ENCODE measurements around the gene SNX1. TPM values are rescaled to one million over a fixed set of nuclear protein-coding genes. Genes with fewer than 3 reads are reported as not detected.
A peak's percentile ranks its signal among the peaks of the same experiment; 100 is the strongest.

SNX1 gene
- total RNA-seq, 3 donors from 2014 or later (not counting 1 experiment from before 2014, with no cell fraction given), result 110 to 141 (median 111) TPM

DNA sequence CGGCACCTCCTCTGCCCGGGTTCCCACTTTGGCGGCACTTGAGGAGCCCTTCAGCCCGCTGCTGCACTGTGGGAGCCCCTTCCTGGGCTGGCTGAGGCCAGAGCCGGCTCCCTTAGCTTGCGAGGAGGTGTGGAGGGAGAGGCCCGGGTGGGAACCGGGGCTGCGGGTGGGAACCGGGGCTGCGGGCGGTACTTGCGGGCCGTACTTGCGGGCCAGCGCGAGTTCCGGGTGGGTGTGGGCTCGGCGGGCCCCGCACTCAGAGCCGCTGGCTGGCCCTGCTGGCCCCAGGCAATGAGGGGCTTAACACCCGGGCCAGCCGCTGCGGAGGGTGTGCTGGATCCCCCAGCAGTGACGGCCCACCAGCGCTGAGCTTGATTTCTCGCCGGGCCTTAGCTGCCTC lies 35.1 kb upstream of the SNX1 start:
- no peak for DNase-seq
- Mint-ChIP-seq H3K36me3 (no peaks in the 10 kb centered on the region), H3K9me3 (no peaks in the 10 kb centered on the region), H3K27ac (no peak overlapping the region), H3K4me3 (no peak overlapping the region), H3K4me1 (no peaks in the 10 kb centered on the region), H3K27me3 (ENCODE audit: low read depth in 2 of 2) (peaks cover 0 to 3% of the 10 kb centered on the region in 2 donors)
- no peak overlapping the region for H3K4me3 ChIP-seq (ENCODE audit: low read length)
- H3K27ac ChIP-seq (ENCODE audit: low read length), result no peak overlapping the region
- H3K9me3 ChIP-seq (ENCODE audit: control insufficient read depth, insufficient read depth, low read length), result no peaks in the 10 kb centered on the region
- no peaks in the 10 kb centered on the region for H3K36me3 ChIP-seq (ENCODE audit: control insufficient read depth, insufficient read depth, low read length)
- 93% methylated on average over 29 of the region's 29 CpGs for WGBS (ENCODE audit: insufficient coverage)
- ATAC-seq, result no peak
- TF ChIP-seq, protein P1, sequence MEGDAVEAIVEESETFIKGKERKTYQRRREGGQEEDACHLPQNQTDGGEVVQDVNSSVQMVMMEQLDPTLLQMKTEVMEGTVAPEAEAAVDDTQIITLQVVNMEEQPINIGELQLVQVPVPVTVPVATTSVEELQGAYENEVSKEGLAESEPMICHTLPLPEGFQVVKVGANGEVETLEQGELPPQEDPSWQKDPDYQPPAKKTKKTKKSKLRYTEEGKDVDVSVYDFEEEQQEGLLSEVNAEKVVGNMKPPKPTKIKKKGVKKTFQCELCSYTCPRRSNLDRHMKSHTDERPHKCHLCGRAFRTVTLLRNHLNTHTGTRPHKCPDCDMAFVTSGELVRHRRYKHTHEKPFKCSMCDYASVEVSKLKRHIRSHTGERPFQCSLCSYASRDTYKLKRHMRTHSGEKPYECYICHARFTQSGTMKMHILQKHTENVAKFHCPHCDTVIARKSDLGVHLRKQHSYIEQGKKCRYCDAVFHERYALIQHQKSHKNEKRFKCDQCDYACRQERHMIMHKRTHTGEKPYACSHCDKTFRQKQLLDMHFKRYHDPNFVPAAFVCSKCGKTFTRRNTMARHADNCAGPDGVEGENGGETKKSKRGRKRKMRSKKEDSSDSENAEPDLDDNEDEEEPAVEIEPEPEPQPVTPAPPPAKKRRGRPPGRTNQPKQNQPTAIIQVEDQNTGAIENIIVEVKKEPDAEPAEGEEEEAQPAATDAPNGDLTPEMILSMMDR (IDR thresholded peaks at IDR 0.05), result no peak
- intact Hi-C loops (cut with micrococcal nuclease), result no loop called here
- H3K4me1 ChIP-seq (ENCODE audit: control insufficient read depth, insufficient read depth, low read length), result no peaks in the 10 kb centered on the region
- H3K27me3 ChIP-seq (ENCODE audit: control insufficient read depth, insufficient read depth, low read length), result no peaks in the 10 kb centered on the region

DNA sequence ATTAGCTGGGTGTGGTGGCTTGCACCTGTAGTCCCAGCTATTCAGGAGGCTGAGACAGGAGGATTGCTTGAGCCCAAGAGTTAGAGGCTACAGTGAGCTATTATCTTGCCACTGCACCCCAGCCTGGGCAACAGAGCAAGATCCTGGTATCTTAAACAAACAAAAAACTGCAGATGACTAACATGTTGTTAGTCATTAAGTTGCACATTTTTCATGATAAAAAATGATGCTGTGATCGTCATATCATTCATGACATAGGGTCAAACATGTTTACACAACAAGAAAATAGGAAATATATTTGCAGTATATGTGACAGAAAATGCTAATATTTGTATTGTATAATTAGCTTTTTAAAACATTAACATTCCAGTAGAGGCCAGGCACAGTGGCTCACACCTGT lies 29.3 kb upstream of the SNX1 start:
- DNase-seq, result no peak
- Histone ChIP-seq H3K27me3 (ENCODE audit: control insufficient read depth, insufficient read depth, low read length) (no peaks in the 10 kb centered on the region), H3K9me3 (ENCODE audit: control insufficient read depth, insufficient read depth, low read length) (no peaks in the 10 kb centered on the region), H3K4me1 (ENCODE audit: control insufficient read depth, insufficient read depth, low read length) (peaks cover 5% of the 10 kb centered on the region), H3K4me3 (ENCODE audit: low read length) (no peak overlapping the region), H3K27ac (ENCODE audit: low read length) (no peak overlapping the region), H3K36me3 (ENCODE audit: control insufficient read depth, insufficient read depth, low read length) (peaks cover 1% of the 10 kb centered on the region)
- ATAC-seq, result no peak
- H3K4me3 Mint-ChIP-seq, result no peak overlapping the region
- H3K27ac Mint-ChIP-seq, result no peak overlapping the region
- no peaks in the 10 kb centered on the region for H3K36me3 Mint-ChIP-seq
- TF ChIP-seq, protein P1 (IDR thresholded peaks at IDR 0.05), result no peak
- intact Hi-C loops (cut with micrococcal nuclease), result no loop called here
- no peaks in the 10 kb centered on the region for H3K27me3 Mint-ChIP-seq (ENCODE audit: low read depth in 2 of 2)
- peaks cover 0 to 10% of the 10 kb centered on the region in 2 donors for H3K4me1 Mint-ChIP-seq
- 100% methylated on average over 1 of the region's 1 CpG for WGBS (ENCODE audit: insufficient coverage)
- H3K9me3 Mint-ChIP-seq, result no peaks in the 10 kb centered on the region

DNA sequence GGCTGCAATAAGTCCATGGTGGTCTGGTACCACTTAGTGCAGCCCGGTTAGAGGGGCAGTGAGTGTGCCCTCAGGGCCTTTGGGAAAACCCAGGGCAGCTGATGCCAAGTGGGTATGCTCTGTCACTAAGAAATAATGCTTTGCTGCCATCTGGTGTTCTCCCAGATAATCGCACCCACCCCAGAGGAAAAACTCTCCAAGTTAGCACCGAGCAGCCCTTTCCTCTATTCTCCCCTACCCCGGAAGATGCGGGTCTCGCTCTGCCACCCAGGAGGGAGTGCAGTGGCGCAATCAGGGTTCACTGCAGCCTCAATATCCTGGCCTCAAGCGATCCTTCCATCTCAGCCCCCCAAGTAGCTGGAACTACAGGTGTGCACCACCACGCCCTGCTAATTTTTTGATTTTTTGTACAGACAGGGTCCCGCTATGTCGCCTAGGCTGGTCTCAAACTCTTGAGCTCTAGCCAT lies 28.2 kb upstream of the SNX1 start:
- DNase-seq, result peak; percentile 60 to 85
- Mint-ChIP-seq H3K27me3 (ENCODE audit: low read depth in 2 of 2) (no peaks in the 10 kb centered on the region), H3K4me1 (peaks cover 0 to 10% of the 10 kb centered on the region in 2 donors), H3K36me3 (no peaks in the 10 kb centered on the region), H3K4me3 (no peak overlapping the region), H3K27ac (no peak overlapping the region), H3K9me3 (no peaks in the 10 kb centered on the region)
- Histone ChIP-seq H3K36me3 (ENCODE audit: control insufficient read depth, insufficient read depth, low read length) (peaks cover 10% of the 10 kb centered on the region), H3K4me1 (ENCODE audit: control insufficient read depth, insufficient read depth, low read length) (peaks cover 5% of the 10 kb centered on the region), H3K9me3 (ENCODE audit: control insufficient read depth, insufficient read depth, low read length) (no peaks in the 10 kb centered on the region), H3K27me3 (ENCODE audit: control insufficient read depth, insufficient read depth, low read length) (no peaks in the 10 kb centered on the region), H3K4me3 (ENCODE audit: low read length) (no peak overlapping the region), H3K27ac (ENCODE audit: low read length) (no peak overlapping the region)
- TF ChIP-seq, protein P1 (IDR thresholded peaks at IDR 0.05), result peak; percentile 84
- intact Hi-C loops (cut with micrococcal nuclease), result loop anchor here (1.0 kb wide), 4 partner anchors 241 to 601 kb away; no protein-coding TSS in a partner anchor
- ATAC-seq, result peak; percentile 90 to 96 (median 95)
- 24% methylated on average over 11 of the region's 11 CpGs for WGBS (ENCODE audit: insufficient coverage)

DNA sequence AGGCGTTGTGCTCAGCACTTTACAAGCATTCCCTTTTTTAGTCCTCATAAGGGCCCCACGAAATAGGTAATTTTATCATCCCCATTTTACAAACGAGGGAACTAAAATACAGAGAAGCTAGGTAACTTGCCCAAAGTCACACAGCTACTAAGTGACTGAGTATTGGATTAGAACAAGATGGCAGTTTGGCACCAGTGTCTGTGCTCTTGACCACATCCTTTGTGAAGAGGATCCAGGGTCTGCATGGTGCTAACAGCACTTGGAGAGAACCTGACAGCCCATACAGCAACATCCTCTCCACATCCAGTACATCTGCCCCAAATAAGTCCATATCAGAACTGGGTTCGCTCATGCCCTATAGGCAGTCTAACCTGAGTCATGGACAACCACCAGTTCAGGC lies 27.6 kb upstream of the SNX1 start:
- Mint-ChIP-seq H3K4me3 (no peak overlapping the region), H3K4me1 (peaks cover 0 to 10% of the 10 kb centered on the region in 2 donors), H3K27ac (no peak overlapping the region), H3K36me3 (no peaks in the 10 kb centered on the region), H3K9me3 (no peaks in the 10 kb centered on the region), H3K27me3 (ENCODE audit: low read depth in 2 of 2) (no peaks in the 10 kb centered on the region)
- WGBS (ENCODE audit: insufficient coverage), result 83% methylated on average over 4 of the region's 4 CpGs
- no peak overlapping the region for H3K4me3 ChIP-seq (ENCODE audit: low read length)
- TF ChIP-seq, protein P1 (IDR thresholded peaks at IDR 0.05), result no peak
- DNase-seq (no peak), ATAC-seq (no peak)
- peaks cover 5% of the 10 kb centered on the region for H3K4me1 ChIP-seq (ENCODE audit: control insufficient read depth, insufficient read depth, low read length)
- intact Hi-C loops (cut with micrococcal nuclease), result no loop called here
- no peaks in the 10 kb centered on the region for H3K9me3 ChIP-seq (ENCODE audit: control insufficient read depth, insufficient read depth, low read length)
- H3K36me3 ChIP-seq (ENCODE audit: control insufficient read depth, insufficient read depth, low read length), result peaks cover 15% of the 10 kb centered on the region
- no peaks in the 10 kb centered on the region for H3K27me3 ChIP-seq (ENCODE audit: control insufficient read depth, insufficient read depth, low read length)
- no peak overlapping the region for H3K27ac ChIP-seq (ENCODE audit: low read length)

Data from natural killer cell (primary cell).